Keratinocyte (primary cell): ENCODE measurements around the gene TTC38. TPM values are rescaled to one million over a fixed set of nuclear protein-coding genes. Genes with fewer than 3 reads are reported as not detected.

Experiments
- DNase-seq: peaks from one replicate; pipeline ENCODE4 v3.0.0-alpha.2; 2011; ENCODE audit warnings: low read depth, missing footprints, low spot score
- FAIRE-seq: peaks from 2 replicates; lab custom pipeline; 2011; peaks lifted over from hg19 to GRCh38; lab: Jason Lieb, UNC
- H2AFZ ChIP-seq: 2 replicates; pipeline ENCODE4 v1.6.0; 2012; ENCODE audit warnings: low read length, control low read depth, inconsistent platforms; ENCODE audit not compliant: control insufficient read depth
- H3K27ac ChIP-seq: 2 replicates; pipeline ENCODE4 v1.5.1; 2011; ENCODE audit warnings: low read length; ENCODE audit not compliant: control insufficient read depth, insufficient read depth
- H3K27me3 ChIP-seq: 3 replicates; pipeline ENCODE4 v1.6.0; 2011; ENCODE audit warnings: low read length; ENCODE audit not compliant: control insufficient read depth, insufficient read depth; ENCODE audit errors: extremely low read depth
- H3K36me3 ChIP-seq, 2 experiments: 2 replicates in 1 of 2; 3 replicates in 1 of 2; pipeline ENCODE4 v1.5.1; 2011; ENCODE audit warnings: low read length in 2 of 2, mild to moderate bottlenecking in 1 of 2; ENCODE audit not compliant: control insufficient read depth in 2 of 2, insufficient read depth in 2 of 2; ENCODE audit errors: extremely low read depth in 1 of 2
- H3K4me1 ChIP-seq: 3 replicates; pipeline ENCODE4 v1.5.1; 2011; ENCODE audit warnings: low read length; ENCODE audit not compliant: control insufficient read depth, insufficient read depth; ENCODE audit errors: extremely low read depth
- H3K4me2 ChIP-seq: 3 replicates; pipeline ENCODE4 v1.6.0; 2011; ENCODE audit warnings: low read depth, low read length; ENCODE audit not compliant: control insufficient read depth, insufficient read depth; ENCODE audit errors: extremely low read depth
- H3K4me3 ChIP-seq, 3 experiments: fragments of 200-600 bp in 1 of 3; sonication (generic) in 1 of 3; 2 replicates in 2 of 3; 3 replicates in 1 of 3; pipeline ENCODE4 v1.5.1; 2011 to 2016; ENCODE audit warnings: low read length in 3 of 3, mild to moderate bottlenecking in 3 of 3, control low read depth in 2 of 3, inconsistent platforms in 1 of 3, low read depth in 1 of 3, mixed read lengths in 1 of 3, mixed run types in 1 of 3, moderate library complexity in 1 of 3; ENCODE audit not compliant: control insufficient read depth in 2 of 3, insufficient read depth in 2 of 3; ENCODE audit errors: extremely low read depth in 1 of 3
- H3K79me2 ChIP-seq: 2 replicates; pipeline ENCODE4 v1.6.0; 2012; ENCODE audit warnings: low read length; ENCODE audit not compliant: control insufficient read depth, insufficient read depth
- H3K9ac ChIP-seq: 3 replicates; pipeline ENCODE4 v1.6.0; 2011; ENCODE audit warnings: low read length; ENCODE audit not compliant: control insufficient read depth, insufficient read depth; ENCODE audit errors: extremely low read depth
- H3K9me1 ChIP-seq: 3 replicates; pipeline ENCODE4 v1.6.0; 2011; ENCODE audit warnings: low read length; ENCODE audit not compliant: control insufficient read depth, insufficient read depth; ENCODE audit errors: extremely low read depth
- H3K9me3 ChIP-seq: 2 replicates; pipeline ENCODE4 v1.5.1; 2012; ENCODE audit warnings: low read depth, low read length; ENCODE audit not compliant: control insufficient read depth
- H4K20me1 ChIP-seq: 3 replicates; pipeline ENCODE4 v1.6.0; 2011; ENCODE audit warnings: low read length; ENCODE audit not compliant: control insufficient read depth, insufficient read depth; ENCODE audit errors: extremely low read depth
- EZH2 ChIP-seq: IDR thresholded peaks from one replicate; pipeline ENCODE4 v1.6.1; 2012; ENCODE audit warnings: inconsistent platforms, mild to moderate bottlenecking, low read length, moderate library complexity
- dilution Hi-C: fragments of 300-500 bp; cut with MboI; formaldehyde crosslinking; loops from one replicate; pipeline ENCODE4 v1.7.0; 2020; ENCODE audit warnings: low sequenced_read_pairs; ENCODE audit not compliant: extremely low pct_ligation_motif_present
- polyA plus RNA-seq, 5 experiments: library from polyadenylated mRNA; depleted of rRNA in 3 of 5; stranded (reverse) in 3 of 5; stranded (forward) in 1 of 5; unstranded in 1 of 5; fragments of >200 nt; gene quantifications; 1 replicate in 1 of 5; 2 replicates in 3 of 5; 3 replicates in 1 of 5; pipeline versions ENCODE4 v1.2.1 to v1.2.3, GENCODE V29; 2011 to 2012; ENCODE audit warnings: missing spikeins in 2 of 5, low read depth in 1 of 5, low replicate concordance in 1 of 5
- TF ChIP-seq, protein P1 (sequence below), 3 experiments: IDR thresholded peaks in 1 of 3; conservative IDR thresholded peaks in 1 of 3; optimal IDR thresholded peaks in 1 of 3; 2 replicates in 2 of 3; 3 replicates in 1 of 3; pipeline versions ENCODE3 to v1.5.1; 2011; ENCODE audit warnings: low read length in 3 of 3, mild to moderate bottlenecking in 3 of 3, moderate library complexity in 2 of 3, control low read depth in 1 of 3, inconsistent platforms in 1 of 3; ENCODE audit not compliant: insufficient read depth in 2 of 3; ENCODE audit errors: extremely low read depth in 1 of 3

The TTC38 gene
- polyA plus RNA-seq, 1 donor (not counting 4 experiments of a cell fraction or from before 2014, with no cell fraction given) = 11.4 TPM

DNA sequence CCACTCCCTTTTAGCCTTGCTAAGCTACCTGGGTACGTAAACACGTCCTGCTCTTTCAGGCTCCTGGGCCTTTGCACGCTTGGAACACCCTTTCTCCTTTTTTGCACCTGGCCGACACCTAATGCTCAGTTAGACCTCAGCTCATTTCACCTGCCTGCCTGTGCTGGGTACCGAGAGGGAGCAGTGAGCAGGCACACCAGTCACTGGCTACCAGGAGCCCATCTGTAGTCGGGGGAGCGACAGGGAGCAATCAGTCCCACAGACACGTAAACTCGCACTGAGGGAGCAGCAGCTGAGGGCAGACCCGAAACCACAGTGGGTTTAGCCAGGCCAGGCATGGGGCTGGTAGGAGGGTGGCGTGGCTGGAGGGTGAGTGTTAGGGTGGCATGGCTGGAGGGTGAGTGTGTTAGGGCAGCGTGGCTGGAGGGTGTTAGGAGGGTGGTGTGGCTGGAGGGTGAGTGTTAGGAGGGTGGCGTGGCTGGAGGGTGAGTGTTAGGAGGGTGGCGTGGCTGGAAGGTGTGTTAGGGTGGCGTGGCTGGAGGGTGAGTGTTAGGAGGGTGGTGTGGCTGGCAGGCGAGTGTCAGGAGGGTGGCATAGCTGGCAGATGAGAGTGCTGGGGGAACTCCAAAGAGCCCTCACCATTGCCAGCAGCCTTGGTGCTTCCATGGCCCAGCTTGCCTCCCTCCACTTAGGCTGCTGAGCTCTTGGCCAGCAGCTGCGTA lies 22.5 kb downstream of the TTC38 start:
- no peak overlapping the region for H3K4me2 ChIP-seq
- DNase-seq = no peak
- H3K9me1 ChIP-seq = no peaks in the 10 kb centered on the region
- H3K27me3 ChIP-seq = peaks cover 4% of the 10 kb centered on the region
- no peak for FAIRE-seq
- H4K20me1 ChIP-seq = no peaks in the 10 kb centered on the region
- H3K9ac ChIP-seq = no peak overlapping the region
- H3K4me1 ChIP-seq = peaks cover 7% of the 10 kb centered on the region
- dilution Hi-C loops = no loop called here
- TF ChIP-seq, protein P1, sequence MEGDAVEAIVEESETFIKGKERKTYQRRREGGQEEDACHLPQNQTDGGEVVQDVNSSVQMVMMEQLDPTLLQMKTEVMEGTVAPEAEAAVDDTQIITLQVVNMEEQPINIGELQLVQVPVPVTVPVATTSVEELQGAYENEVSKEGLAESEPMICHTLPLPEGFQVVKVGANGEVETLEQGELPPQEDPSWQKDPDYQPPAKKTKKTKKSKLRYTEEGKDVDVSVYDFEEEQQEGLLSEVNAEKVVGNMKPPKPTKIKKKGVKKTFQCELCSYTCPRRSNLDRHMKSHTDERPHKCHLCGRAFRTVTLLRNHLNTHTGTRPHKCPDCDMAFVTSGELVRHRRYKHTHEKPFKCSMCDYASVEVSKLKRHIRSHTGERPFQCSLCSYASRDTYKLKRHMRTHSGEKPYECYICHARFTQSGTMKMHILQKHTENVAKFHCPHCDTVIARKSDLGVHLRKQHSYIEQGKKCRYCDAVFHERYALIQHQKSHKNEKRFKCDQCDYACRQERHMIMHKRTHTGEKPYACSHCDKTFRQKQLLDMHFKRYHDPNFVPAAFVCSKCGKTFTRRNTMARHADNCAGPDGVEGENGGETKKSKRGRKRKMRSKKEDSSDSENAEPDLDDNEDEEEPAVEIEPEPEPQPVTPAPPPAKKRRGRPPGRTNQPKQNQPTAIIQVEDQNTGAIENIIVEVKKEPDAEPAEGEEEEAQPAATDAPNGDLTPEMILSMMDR (optimal IDR thresholded peaks at IDR 0.05 in 1 of 3, IDR thresholded peaks at IDR 0.05 in 1 of 3, conservative IDR thresholded peaks at IDR 0.05 in 1 of 3; ENCODE audit: extremely low read depth in 1 of 3, insufficient read depth in 2 of 3, low read length in 3 of 3) = no peak
- no peak for TF ChIP-seq EZH2
- H3K79me2 ChIP-seq = no peaks in the 10 kb centered on the region
- H3K27ac ChIP-seq = no peak overlapping the region
- no peak overlapping the region for H2AFZ ChIP-seq
- no peaks in the 10 kb centered on the region for H3K9me3 ChIP-seq
- no peak overlapping the region for H3K4me3 ChIP-seq
- peaks cover 3 to 9% of the 10 kb centered on the region in 2 experiments for H3K36me3 ChIP-seq

DNA sequence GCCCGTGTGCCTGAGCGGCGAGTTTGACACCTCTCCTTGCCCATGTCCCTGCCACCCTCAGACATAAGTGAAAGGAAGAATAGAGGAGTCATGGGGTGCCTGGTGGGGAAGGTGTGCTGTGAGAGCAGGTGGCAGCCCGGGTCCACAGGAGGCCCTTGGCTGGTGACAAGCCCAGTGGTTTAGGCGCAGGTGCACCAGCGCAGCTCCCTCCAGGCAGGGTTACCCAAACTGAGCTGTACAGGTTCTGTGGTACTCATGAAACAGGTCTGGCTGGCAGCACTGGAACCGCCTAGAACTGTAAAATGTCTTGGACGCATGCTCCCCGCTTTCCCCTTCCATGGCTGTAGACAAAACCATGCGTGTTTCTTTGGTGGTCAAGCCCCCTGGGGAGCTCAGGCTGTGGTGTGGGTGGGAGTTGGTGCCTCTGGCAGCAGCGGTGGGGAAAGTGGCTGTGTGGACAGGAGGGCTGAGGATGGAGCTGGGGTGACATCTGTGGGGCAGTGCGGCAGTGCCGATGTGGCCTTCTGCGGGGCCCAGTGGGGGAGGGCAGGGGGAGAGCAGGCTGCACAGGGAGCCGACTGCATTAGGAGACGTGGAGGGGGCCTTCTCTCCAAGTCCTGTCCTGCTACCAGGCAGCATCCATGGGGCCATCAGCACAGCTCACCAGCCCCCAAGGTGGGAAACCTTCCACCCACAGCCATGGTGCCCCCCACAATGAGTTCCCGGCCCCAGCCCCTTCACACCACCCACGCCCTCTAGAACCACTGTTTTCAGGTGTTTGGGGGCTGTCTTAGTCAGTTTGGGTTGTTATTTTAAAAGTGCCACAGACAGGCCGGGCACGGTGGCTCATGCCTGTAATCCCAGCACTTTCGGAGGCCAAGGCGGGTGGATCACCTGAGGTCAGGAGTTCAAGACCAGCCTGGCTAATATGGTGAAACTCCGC lies 23.3 kb downstream of the TTC38 start:
- FAIRE-seq (no peak), DNase-seq (no peak)
- Histone ChIP-seq H3K4me1 (peaks cover 10% of the 10 kb centered on the region), H3K9me1 (no peaks in the 10 kb centered on the region), H2AFZ (no peak overlapping the region), H3K27ac (no peak overlapping the region), H3K9me3 (no peaks in the 10 kb centered on the region), H3K4me2 (no peak overlapping the region), H4K20me1 (no peaks in the 10 kb centered on the region), H3K4me3 (no peak overlapping the region), H3K9ac (no peak overlapping the region), H3K79me2 (no peaks in the 10 kb centered on the region), H3K36me3 (peaks cover 3 to 9% of the 10 kb centered on the region in 2 experiments), H3K27me3 (peaks cover 4% of the 10 kb centered on the region)
- dilution Hi-C loops = no loop called here
- TF ChIP-seq EZH2 = no peak
- TF ChIP-seq, protein P1 (optimal IDR thresholded peaks at IDR 0.05 in 1 of 3, IDR thresholded peaks at IDR 0.05 in 1 of 3, conservative IDR thresholded peaks at IDR 0.05 in 1 of 3; ENCODE audit: extremely low read depth in 1 of 3, insufficient read depth in 2 of 3, low read length in 3 of 3) = no peak
